Neural crest cell (in vitro differentiated cells): ENCODE measurements around the gene NTSR2. TPM values are rescaled to one million over a fixed set of nuclear protein-coding genes. Genes with fewer than 3 reads are reported as not detected.

ENCODE experiments used
- DNase-seq: peaks from one replicate; pipeline ENCODE4 v3.0.0; 2021; ENCODE audit warnings: low read depth, mixed read lengths, low spot score
- H3K27ac Mint-ChIP-seq: one replicate; pipeline ENCODE4 v1.8.0; 2021; ENCODE audit warnings: mild to moderate bottlenecking, mixed read lengths; ENCODE audit not compliant: unreplicated experiment
- H3K27me3 Mint-ChIP-seq: 2 replicates; pipeline ENCODE4 v1.8.0; 2021; ENCODE audit warnings: low read depth, mild to moderate bottlenecking, mixed read lengths
- H3K36me3 Mint-ChIP-seq: 2 replicates; pipeline ENCODE4 v1.8.0; 2021; ENCODE audit warnings: low read depth, mild to moderate bottlenecking, mixed read lengths
- H3K4me1 Mint-ChIP-seq: 2 replicates; pipeline ENCODE4 v1.8.0; 2021; ENCODE audit warnings: mixed read lengths
- H3K4me3 Mint-ChIP-seq: one replicate; pipeline ENCODE4 v1.8.0; 2021; ENCODE audit warnings: mild to moderate bottlenecking, mixed read lengths
- H3K9me3 Mint-ChIP-seq: 2 replicates; pipeline ENCODE4 v1.8.0; 2021; ENCODE audit warnings: mixed read lengths
- CTCF ChIP-seq: fragments of 200-600 bp; sonication (generic); conservative IDR thresholded peaks from 2 replicates; pipeline ENCODE4 v1.5.0; 2021; ENCODE audit warnings: antibody characterized with exemption, mild to moderate bottlenecking
- total RNA-seq: library from RNA; stranded (reverse); gene quantifications from 2 replicates; pipeline ENCODE4 v1.2.1, GENCODE V29; 2021

Gene NTSR2
- total RNA-seq, 1 donor from 2014 or later = not detected

DNA sequence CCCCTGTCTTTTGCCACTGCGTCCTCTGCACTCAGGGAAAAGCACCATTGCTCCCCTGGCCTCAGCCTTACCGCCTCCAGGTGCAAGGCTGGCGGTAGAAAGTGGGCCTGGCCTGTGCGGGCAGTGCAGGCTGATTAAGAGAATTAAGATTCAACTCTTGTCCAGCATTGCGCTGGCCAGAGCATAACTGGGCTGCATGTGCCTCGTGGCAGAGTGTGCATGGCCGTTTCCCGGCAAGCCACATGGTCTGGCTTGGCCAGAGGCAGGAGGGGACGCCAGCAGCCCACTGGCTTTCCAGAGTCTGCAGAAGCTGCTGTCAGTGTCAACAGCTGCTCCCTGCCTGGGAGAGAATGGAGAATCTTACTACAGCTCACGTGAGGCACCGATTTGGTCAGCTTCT is 12.3 kb downstream of the NTSR2 start:
- peaks cover 4% of the 10 kb centered on the region for H3K9me3 Mint-ChIP-seq
- no peak overlapping the region for H3K27ac Mint-ChIP-seq
- no peak for DNase-seq
- H3K27me3 Mint-ChIP-seq = no peaks in the 10 kb centered on the region
- no peak for TF ChIP-seq CTCF
- no peaks in the 10 kb centered on the region for H3K4me1 Mint-ChIP-seq
- no peak overlapping the region for H3K4me3 Mint-ChIP-seq
- H3K36me3 Mint-ChIP-seq = peaks cover 7% of the 10 kb centered on the region

GRCh38 chr2:11657195-11657594 is 12.8 kb downstream of the NTSR2 start:
- H3K4me1 Mint-ChIP-seq = no peaks in the 10 kb centered on the region
- TF ChIP-seq CTCF = no peak

GRCh38 chr2:11656671-11657101 is 13.3 kb downstream of the NTSR2 start:
- Mint-ChIP-seq H3K9me3 (no peaks in the 10 kb centered on the region), H3K36me3 (peaks cover 3% of the 10 kb centered on the region), H3K4me3 (no peak overlapping the region), H3K4me1 (no peaks in the 10 kb centered on the region), H3K27ac (no peak overlapping the region), H3K27me3 (no peaks in the 10 kb centered on the region)
- TF ChIP-seq CTCF = no peak
- DNase-seq = no peak

More at GRCh38 chr2:11657195-11657594, 12.8 kb downstream of the NTSR2 start:
- no peak overlapping the region for H3K4me3 Mint-ChIP-seq
- H3K27ac Mint-ChIP-seq = no peak overlapping the region
- peaks cover 3% of the 10 kb centered on the region for H3K9me3 Mint-ChIP-seq
- no peak for DNase-seq
- H3K27me3 Mint-ChIP-seq = no peaks in the 10 kb centered on the region
- H3K36me3 Mint-ChIP-seq = peaks cover 6% of the 10 kb centered on the region

GRCh38 chr2:11656252-11656651 is 13.7 kb downstream of the NTSR2 start:
- Mint-ChIP-seq H3K4me1 (peaks cover 2% of the 10 kb centered on the region), H3K27me3 (no peaks in the 10 kb centered on the region), H3K4me3 (no peak overlapping the region), H3K36me3 (peaks cover 3% of the 10 kb centered on the region), H3K27ac (no peak overlapping the region), H3K9me3 (no peaks in the 10 kb centered on the region)
- TF ChIP-seq CTCF = no peak
- DNase-seq = no peak

DNA sequence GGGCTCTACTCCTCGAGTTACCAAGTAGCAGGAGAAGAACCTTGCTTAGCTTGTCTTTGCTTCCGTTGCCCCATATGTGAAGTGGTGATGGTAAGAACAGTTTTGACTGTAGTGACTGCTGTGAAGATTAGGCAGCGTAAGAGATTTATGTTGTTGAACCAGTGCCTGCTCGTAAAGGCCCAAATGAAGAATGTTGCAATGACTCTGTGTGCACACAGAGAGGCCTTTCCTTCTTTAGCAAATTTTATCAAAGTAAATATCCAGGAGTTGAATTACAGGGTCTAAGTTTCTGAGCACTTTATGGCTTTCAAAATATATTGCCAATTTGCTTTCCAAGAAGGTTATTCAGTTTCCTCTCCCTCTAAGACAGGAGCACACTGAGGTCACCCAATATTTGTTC is 14.5 kb downstream of the NTSR2 start:
- Mint-ChIP-seq H3K36me3 (peaks cover 3% of the 10 kb centered on the region), H3K9me3 (no peaks in the 10 kb centered on the region), H3K27ac (no peak overlapping the region), H3K4me3 (no peak overlapping the region), H3K27me3 (no peaks in the 10 kb centered on the region), H3K4me1 (peaks cover 6% of the 10 kb centered on the region)
- no peak for DNase-seq
- TF ChIP-seq CTCF = no peak

DNA sequence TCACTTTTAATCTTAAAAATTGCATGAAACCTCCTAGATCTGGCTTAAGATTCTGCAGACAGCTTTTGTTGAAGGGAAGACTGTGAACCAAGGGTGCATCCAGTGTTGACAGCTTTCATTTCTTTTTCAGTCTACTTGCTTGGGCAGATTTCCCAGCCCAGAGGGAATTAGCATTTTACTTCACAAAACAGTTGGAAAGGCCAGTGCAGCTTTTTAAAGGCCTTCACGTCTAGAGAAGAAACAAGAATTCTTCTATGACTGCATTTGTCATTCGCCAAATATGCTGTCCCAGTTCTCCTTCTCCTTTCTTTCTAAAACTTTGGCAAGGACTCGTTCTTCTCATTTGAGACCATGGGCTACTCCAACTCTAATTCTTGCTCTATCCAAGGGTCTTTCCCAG is 17.4 kb downstream of the NTSR2 start:
- Mint-ChIP-seq H3K27ac (no peak overlapping the region), H3K4me3 (no peak overlapping the region), H3K9me3 (no peaks in the 10 kb centered on the region), H3K27me3 (no peaks in the 10 kb centered on the region), H3K36me3 (peaks cover 3% of the 10 kb centered on the region), H3K4me1 (peaks cover 9% of the 10 kb centered on the region)
- no peak for TF ChIP-seq CTCF
- DNase-seq = no peak
